Measurements from ENCODE around the gene CARMIL3.

DNA sequence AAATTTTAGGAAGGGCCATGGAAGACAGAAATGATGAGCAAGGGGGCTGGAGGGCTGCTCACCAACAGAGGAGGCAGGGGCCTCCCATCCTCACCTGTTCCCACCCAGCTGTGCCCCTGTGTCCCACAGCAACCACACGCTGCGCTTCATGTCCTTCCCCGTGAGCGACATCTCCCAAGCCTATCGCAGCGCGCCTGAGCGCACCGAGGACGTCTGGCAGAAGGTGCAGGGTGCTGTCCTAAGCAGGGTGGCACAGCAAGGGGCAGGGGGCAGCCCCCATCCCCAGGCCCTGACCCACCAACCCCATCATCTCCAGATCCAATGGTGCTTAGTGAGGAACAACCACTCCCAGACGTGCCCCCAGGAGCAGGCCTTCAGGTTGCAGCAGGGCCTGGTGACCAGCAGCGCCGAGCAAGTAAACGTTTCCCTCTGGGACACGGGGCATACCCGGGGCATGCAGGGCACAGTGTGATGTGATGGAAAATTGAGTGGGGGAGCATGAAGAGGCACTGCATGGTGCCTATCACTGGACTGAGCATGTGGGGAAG, 8.1 kb downstream of the CARMIL3 start:
- TF ChIP-seq CTCF (IDR thresholded peaks at IDR 0.05) (no peak), POLR2A (IDR thresholded peaks at IDR 0.05) (no peak), POLR2AphosphoS5 (IDR thresholded peaks at IDR 0.05) (no peak)
